ENCODE measurements around the gene DENND10.

Gene DENND10

DNA sequence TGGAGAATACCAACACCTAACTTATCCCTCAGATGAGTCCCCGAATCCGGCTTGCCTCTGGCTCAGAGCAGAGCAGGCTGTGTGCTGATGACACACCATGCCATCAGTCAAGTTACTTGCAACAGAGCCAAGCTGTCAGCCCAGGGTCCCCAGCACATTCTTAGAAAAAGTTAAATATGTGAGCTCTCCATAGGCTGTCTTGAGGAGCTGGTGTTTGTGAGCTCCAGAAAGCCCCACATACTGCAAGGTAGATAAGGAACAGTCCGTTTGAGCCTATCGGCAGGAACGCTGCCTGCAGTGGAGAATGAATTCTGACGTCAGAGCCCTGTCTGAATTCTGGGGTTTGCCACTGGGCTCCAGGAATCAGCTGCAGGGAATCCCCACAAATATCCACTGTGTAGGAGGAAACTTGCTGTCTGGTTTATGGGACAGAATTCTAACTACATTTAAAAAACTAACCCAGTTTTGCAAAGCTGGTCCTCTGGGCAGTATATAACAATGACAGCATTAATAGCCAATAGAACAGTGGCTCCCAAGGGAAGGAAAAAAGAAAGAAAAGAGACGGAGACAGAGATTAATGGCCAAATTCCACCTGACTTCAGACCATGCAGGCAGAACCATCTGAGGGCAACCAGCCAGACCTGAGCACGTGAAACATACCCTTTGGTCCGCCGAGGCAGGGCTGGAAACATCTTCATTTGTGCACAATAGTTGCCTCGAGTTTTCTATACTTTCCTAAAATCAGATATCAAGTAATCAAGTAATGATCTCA is 58.0 kb downstream of the DENND10 start:
- Histone ChIP-seq H3K9me2 (replicated peaks; ENCODE audit: insufficient read depth, low read length) (no peaks in the 10 kb centered on the region), H3K9ac (ENCODE audit: low read length) (no peak overlapping the region), H2AFZ (ENCODE audit: low read depth, low read length, severe bottlenecking) (no peak overlapping the region), H3K27ac (ENCODE audit: low read depth, low read length) (no peak overlapping the region), H3K36me3 (ENCODE audit: low read length) (peaks cover 12% of the 10 kb centered on the region; the same call in 1 of the 2 replicates), H4K20me1 (ENCODE audit: low read depth, low read length) (no peaks in the 10 kb centered on the region), H3K9me3 (ENCODE audit: insufficient read depth, low read length) (no peaks in the 10 kb centered on the region), H3K4me3 (ENCODE audit: insufficient read depth, low read length, poor library complexity, severe bottlenecking) (no peak overlapping the region), H3F3A (ENCODE audit: insufficient read depth) (peaks cover 16% of the 10 kb centered on the region; the same call in 1 of the 2 replicates), H3K27me3 (ENCODE audit: low read length) (no peaks in the 10 kb centered on the region), H3K79me2 (ENCODE audit: insufficient read depth, low read length) (peaks cover 16% of the 10 kb centered on the region), H3K4me2 (ENCODE audit: low read depth, low read length, poor library complexity, severe bottlenecking) (no peak overlapping the region)
- TF ChIP-seq EZH2phosphoT487 (conservative IDR thresholded peaks at IDR 0.05; ENCODE audit: low read length) (no peak), CTCF (IDR thresholded peaks at IDR 0.05; ENCODE audit: insufficient read depth, low read length, poor library complexity, severe bottlenecking) (no peak)

GRCh38 chr10:119162452-119163092 is 58.7 kb downstream of the DENND10 start:
- Histone ChIP-seq H3K9me2 (replicated peaks; ENCODE audit: insufficient read depth, low read length) (no peaks in the 10 kb centered on the region), H3F3A (ENCODE audit: insufficient read depth) (peaks cover 22% of the 10 kb centered on the region; the same call in 1 of the 2 replicates), H3K36me3 (ENCODE audit: low read length) (peaks cover 11% of the 10 kb centered on the region; the same call in 1 of the 2 replicates), H3K4me2 (ENCODE audit: low read depth, low read length, poor library complexity, severe bottlenecking) (peak overlapping the region; percentile 88), H2AFZ (ENCODE audit: low read depth, low read length, severe bottlenecking) (no peak overlapping the region), H4K20me1 (ENCODE audit: low read depth, low read length) (no peaks in the 10 kb centered on the region), H3K4me3 (ENCODE audit: insufficient read depth, low read length, poor library complexity, severe bottlenecking) (no peak overlapping the region), H3K9me3 (ENCODE audit: insufficient read depth, low read length) (no peaks in the 10 kb centered on the region), H3K27me3 (ENCODE audit: low read length) (no peaks in the 10 kb centered on the region), H3K27ac (ENCODE audit: low read depth, low read length) (peak overlapping the region; percentile 35; the same call in 1 of the 2 replicates), H3K79me2 (ENCODE audit: insufficient read depth, low read length) (peaks cover 16% of the 10 kb centered on the region), H3K9ac (ENCODE audit: low read length) (no peak overlapping the region)
- TF ChIP-seq CTCF (IDR thresholded peaks at IDR 0.05; ENCODE audit: insufficient read depth, low read length, poor library complexity, severe bottlenecking), result no peak

DNA sequence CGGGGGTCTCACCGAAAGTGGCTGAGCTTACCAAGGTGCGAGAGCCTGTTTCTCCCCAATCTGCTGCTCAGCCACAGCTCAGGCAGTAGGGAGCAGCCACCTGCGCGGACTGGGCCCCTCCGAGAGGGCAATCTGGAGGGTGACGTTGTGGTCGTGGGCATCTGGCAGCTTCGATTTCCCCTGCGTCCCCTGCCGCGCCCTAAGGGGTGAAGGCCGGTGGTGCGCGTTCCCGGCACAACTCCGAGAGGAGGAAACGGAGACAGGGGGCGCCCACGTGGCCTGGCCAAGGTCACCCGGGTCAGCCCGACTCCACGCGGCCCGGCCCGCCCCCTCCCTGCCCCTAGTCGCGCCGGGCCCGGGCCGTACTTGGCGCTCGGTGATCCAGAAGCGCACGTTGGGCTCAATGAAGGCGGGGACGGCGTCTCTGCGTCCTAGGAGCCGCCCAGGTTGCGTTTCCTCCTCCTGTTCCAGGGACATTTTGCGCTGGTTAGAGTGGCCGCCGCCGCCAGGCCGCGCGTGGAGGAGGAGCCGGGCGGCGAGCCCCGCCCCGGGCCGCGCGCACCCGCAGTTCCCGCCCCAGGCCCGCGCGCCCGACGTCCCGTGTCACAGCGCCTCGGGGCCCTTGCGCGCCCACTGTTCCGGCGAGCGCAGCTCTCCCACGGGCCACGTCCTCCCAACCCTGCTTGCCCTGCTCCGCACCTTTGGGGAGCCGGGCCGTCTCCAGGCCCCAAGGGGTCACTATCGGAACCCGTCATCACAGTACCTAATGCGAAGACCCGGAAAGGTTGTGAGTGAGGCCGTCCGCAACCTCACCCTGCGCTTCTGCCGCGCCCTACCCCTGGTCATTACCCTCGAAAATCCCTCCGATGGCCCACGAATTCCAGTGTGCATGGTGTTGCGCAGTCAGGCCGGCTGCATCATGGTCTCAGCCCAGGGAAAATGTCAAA is 61.5 kb downstream of the DENND10 start, which contains the start of gene SFXN4:
Gene SFXN4 (minus strand): TSS at position 544 of the 947 bp plus-strand sequence. CDS start 67 bp downstream, at position 477.
- Histone ChIP-seq H3K9ac (ENCODE audit: low read length) (peak within 1 kb of the TSS; percentile 87), H2AFZ (ENCODE audit: low read depth, low read length, severe bottlenecking) (peak within 1 kb of the TSS; percentile 76), H3K36me3 (ENCODE audit: low read length) (peaks cover 14% of the 10 kb centered on the region)

More for the DNA sequence above, 61.5 kb downstream of the DENND10 start, which contains the start of gene SFXN4:
- peak within 1 kb of the TSS; percentile 79 for H3K27ac ChIP-seq (ENCODE audit: low read depth, low read length)
- peaks cover 39% of the 10 kb centered on the region for H3F3A ChIP-seq (ENCODE audit: insufficient read depth)
- H3K9me3 ChIP-seq (ENCODE audit: insufficient read depth, low read length), result no peaks in the 10 kb centered on the region
- peak within 1 kb of the TSS; percentile 78 for H3K4me3 ChIP-seq (ENCODE audit: insufficient read depth, low read length, poor library complexity, severe bottlenecking)
- no peaks in the 10 kb centered on the region for H3K27me3 ChIP-seq (ENCODE audit: low read length)
- H3K79me2 ChIP-seq (ENCODE audit: insufficient read depth, low read length), result peaks cover 12% of the 10 kb centered on the region
- TF ChIP-seq EZH2phosphoT487 (conservative IDR thresholded peaks at IDR 0.05; ENCODE audit: low read length) (no peak), CTCF (IDR thresholded peaks at IDR 0.05; ENCODE audit: insufficient read depth, low read length, poor library complexity, severe bottlenecking) (no peak)
- H4K20me1 ChIP-seq (ENCODE audit: low read depth, low read length), result no peaks in the 10 kb centered on the region
- H3K4me2 ChIP-seq (ENCODE audit: low read depth, low read length, poor library complexity, severe bottlenecking), result peak within 1 kb of the TSS; percentile 88
- H3K9me2 ChIP-seq (replicated peaks; ENCODE audit: insufficient read depth, low read length), result no peaks in the 10 kb centered on the region
